NCI-H187 (cell line): ENCODE measurements around the gene YES1.

Experiments
- DNase-seq, 2 experiments: peaks; one replicate each; lab custom pipeline; 2025; lab: John Stamatoyannopoulos, UW

YES1 gene

DNA sequence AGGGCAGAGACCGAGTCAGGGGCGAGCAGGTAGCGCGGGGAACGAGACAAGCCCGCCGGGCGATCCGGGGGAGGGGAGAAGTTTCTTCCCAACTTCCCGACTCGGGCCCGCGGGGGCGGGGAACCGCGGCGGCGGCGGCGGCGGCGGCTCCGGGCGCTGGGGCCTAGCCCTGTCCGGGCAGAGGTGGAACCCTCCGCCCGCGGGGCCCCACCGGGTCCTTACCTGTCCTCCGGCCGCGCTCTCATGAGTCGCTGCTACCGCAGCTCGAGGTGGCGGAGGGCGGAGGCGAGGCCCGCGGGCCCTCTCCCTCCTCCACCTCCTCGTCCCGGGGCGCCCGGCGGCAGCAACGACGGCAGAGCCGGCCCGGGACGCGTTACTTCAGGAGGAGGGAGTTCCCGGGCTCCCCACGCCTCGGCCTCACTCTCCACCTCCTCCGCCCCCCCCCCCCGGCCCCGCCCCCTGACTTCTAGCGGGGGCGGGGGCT, at the start of gene YES1:
TSS of gene YES1 (minus strand) at position 351 of the 484 bp plus-strand sequence. CDS start 55,415 bp downstream, outside the sequence.
- DNase-seq = no peak

DNA sequence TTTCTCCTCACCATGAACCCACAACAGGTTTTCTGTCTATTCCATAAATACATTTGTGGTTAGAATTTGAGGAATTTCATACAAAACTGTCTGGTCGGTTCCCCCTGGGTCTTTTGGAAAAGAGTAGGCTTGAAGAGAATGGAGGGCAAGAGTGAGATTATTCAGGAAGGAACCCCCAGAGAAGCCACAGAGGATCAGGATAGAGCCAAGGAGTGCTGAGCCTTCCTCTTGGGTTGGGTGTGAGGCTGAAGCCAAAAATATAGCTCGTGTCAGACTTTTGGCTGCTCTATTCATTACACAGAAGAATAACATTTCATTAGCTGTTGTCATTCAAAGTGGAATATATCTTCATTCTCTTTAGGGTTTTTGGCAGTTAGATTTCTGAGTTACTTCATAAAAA, 45.9 kb upstream of the YES1 start:
- no peak for DNase-seq

DNA sequence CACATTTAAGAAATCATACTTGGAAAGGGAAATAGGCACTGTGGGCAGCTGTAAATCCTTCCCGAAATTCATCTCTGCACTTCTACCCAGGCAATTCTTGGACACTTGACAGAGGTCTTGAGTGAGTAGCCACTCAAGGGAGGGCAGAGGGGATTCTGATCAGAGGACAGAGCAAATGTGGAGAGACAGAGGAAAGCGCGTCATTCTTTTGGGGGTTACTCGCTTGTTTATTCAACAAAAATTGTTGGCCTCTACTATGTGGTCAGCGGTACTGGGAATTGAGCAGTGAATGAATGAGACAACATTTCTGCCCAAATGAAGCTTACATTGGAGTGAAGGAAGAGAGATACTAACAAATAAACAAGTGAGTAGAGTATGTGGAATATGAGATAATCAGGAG, 41.4 kb upstream of the YES1 start:
- DNase-seq = no peak

DNA sequence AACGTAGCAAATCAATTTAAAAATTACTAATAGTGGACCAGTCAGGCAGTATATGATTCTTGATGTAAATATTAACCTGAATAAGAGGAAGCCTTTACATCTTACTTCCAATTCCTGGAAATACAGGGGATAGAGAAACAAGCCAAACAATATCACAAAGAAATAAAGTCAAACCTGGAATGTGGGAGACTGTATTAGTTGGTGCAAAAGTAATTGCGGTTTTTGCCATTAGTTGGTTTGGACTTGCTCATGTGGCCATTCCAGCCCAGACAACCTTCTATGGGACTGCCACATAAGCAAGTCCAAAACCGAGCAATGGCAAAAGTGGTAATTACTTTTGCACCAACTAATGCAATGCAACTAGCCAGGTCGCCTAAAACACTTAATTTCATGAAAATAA, 38.9 kb upstream of the YES1 start:
- no peak for DNase-seq

DNA sequence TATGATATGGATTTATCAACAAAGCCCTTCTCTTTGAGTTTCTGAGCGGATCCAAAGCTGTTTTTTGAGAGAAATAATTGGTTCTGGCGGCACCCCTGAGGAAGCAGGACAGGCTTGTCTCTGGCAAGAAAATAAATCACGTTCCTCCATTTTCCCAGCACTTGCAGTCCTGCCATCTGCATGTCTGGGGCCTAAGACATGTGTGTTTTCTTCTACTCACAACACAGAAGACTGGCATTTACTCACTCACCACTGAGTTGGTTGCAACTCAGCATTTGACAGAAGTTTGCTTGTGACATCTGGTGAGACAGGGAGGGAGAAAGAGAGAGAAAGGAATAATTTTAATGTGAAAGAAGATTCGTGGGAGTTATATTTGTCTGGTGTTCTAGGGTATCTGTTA, 37.0 kb upstream of the YES1 start:
- no peak for DNase-seq

DNA sequence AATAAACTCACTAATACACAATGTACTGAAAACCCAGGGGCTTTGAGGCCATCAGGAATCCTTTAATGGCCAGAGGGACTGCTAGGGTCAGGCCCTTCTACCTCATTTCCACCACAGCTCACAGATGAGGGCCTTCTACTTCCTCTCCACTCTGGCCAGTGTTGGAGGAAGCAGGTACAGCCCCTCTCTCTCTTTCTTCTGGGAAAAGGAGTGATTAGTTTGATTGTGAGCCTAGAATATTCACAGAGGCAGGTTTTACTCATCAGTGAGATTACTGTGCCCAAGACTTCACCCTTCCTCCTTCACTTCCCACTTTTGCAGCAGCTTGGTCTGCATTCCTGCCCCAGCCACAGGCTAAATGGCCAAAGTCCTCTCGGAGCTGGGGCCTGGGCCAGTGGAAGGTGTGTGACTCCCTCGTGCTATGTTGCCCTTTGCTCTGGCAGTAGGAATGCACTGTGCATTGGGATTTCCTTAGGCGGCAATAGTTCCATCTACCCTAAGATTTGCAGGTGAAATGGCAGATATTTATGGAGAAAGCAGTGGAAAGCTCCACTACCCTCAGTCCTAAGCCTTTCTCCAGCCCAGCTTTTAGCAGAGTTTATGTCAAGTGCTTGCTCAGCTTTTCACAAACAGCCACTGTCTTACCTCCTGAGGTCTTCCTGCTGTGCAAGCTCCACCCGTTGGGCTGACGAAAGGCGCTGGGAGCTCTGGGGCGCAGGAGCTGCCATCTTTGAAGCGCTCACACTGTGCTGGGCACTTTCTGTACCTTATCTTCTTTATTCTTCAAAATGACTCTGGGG, 36.2 kb upstream of the YES1 start:
- no peak for DNase-seq

DNA sequence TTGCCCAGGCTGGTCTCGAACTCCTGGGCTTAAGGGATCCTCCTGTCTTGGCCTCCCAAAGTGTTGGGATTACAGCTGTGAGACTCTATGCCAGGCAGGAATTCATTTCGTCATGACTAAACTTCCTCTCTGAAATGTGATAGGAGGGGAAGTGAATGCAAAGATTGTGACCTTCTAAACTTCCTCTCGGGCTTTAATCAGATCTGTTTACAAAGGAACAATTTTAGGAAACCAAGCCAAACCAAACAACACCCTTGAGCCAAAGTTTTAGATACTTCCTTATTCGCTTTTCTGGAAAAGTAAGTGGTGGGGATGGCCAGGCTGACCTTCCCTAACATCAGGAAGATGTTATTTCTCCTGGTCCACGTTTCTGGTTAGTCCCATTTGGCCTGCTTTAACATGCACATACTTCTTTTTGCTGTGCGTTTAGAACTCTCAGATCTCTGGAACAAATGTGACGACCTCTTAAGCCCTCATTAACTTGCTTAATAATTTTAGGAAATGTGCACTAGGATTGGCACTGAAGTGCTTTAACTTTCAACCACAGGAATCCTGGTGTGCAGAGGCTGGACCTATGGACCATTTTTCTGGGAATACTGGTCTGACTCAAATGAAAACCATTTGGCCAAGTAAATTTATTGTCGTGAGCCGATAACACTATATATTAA, 33.2 kb upstream of the YES1 start:
- DNase-seq = no peak

DNA sequence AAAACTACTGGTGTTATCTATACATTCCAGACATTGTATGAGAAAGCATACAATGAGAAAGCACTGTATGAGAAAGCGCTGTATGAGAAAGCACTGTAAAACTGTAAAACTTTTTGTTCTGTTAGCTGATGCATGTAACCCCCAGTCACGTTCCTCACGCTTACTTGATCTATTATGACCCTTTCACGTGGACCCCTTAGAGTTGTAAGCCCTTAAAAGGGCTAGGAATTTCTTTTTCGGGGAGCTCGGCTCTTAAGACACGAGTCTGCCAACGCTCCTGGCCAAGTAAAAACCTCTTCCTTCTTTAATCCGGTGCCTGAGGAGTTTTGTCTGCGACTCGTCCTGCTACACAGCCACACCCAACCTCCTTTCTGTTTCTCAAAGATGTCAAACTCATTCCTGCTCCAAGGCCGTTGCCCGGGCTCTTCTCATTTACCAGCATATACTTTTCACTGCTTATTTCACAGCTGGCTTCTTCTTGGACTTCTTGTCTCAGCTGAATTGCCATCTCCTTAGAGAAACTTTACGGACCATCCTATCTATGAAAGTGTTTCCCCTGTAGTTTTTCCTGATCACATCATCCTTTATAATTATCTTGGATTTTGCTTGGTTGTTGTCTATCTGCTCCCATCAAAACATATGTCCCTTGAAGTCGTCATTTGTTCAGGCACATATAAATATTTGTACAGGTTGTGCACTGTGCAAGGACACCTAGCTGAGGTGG, 29.8 kb upstream of the YES1 start:
- no peak for DNase-seq

DNA sequence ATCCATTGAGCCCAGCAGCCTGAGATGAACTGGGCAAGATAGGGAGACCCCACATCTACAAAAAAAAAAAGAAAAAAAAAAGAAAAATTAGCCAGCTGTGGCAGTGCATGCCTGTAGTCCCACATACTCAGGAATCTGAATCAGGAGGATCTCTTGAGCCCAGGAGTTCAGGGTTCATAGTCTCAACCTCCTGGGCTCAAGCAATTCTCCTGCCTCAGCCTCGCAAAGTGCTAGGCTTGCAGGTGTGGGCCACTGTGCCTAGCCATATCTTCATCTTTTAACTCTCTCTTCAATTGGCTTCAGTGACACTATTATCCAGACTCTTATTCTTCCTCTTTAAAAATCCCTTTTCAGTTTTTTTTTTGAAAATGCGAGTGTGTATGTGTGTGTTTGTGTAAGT, 28.5 kb upstream of the YES1 start:
- no peak for DNase-seq

DNA sequence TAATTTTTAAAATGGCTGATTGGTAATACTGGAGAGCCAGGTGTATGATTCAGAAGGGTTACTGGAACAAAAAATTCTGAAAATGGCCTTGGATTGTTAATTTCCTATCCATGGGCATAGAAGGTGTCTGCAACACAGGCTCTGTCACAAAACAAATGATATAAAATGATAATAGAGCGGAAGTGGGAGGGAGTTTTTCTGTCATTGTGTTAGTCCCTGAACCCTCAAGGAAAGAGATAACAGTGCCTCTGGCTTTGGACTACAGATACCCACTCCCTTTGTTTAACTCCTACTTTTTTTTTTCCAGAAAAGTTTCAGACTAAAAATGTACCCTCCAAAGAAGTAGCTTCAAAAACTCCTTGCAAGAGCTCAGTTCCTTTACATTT, 28.0 kb upstream of the YES1 start:
- DNase-seq = no peak

DNA sequence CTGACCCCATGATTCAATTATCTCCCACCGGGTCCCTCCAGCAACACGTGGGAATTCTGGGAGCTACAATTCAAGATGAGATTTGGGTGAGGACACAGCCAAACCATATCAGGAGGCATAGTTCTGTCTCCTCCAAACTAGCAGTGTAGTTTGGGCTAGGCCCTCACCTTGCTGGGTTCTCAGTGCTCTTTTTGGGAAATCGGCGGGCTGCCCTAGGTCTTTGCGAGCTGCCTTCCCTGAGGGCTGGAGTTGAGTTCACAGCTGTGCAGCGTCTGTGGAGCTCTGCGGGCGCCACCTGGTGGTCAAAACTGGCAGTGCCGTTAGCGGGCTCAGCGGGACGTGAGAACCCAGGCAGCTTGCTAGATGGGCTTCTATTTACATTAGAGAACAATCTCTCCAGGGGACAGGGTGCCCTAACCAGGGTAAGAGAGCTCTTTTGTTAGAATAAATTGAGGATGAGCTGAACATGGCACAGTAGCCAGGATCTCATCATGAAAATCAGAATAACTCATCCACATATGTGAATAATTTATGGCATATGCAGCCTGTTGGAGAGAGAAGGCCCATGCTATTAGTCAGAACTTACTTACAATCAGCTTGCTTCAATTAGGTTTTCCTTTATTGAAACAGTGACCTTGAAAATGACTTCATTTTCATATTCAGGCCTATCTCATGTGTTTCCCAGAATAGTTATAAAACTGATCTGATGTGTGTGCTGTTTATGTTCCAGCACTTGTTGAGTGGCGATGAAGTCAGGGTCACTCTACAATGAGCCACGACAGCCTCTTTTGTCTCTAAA, 27.4 kb upstream of the YES1 start:
- DNase-seq = peak; percentile 64 to 84

DNA sequence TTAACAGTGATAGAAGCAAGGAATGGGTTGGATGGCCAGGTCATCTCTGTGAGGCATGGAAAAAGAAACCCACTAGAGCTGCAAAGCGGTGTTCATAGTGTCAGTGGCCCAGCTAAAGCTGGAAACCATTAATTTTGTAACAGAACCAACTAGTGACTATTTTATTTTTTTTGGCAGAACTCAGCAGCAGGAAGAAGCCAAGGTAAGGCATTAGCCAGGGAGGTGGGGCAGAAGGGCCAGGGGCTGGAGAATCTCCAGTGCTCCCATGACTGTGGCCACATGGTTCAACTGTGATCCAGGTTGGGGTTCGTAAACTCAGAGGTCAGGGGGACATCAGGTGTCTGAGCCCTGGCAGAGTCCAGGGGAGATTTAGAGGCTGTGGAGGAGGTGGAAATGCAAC, 25.9 kb upstream of the YES1 start:
- no peak for DNase-seq

DNA sequence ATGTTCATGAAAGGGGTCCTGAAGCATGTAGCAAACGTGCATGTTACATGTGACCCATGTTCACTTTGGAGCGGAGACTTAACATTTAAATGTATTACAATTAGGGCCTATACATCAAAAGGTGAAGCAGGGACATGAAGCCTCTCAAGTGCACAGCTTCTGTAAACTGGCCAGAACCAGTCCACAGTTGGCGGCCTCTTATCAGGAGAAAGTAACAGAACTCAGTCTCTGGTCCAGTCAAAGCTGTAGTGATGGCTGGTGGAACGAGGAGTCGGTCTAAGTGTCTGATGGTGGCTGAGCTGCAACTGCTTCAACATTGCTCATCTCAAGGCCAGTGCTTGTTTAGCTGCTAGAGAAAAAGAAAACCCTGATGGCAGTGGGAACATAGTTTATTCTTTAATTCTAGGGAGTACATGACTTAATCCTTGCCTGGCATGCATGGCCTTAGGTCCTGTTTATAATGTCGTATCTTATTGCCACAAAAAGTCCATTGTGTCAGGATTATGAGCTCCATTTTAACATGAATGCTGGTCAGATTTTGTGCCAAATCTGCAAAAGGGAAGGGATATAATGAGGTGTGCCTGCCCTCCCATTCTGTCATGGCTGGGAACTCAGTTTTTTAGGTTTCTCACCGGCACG, 22.2 kb upstream of the YES1 start:
- DNase-seq = no peak

DNA sequence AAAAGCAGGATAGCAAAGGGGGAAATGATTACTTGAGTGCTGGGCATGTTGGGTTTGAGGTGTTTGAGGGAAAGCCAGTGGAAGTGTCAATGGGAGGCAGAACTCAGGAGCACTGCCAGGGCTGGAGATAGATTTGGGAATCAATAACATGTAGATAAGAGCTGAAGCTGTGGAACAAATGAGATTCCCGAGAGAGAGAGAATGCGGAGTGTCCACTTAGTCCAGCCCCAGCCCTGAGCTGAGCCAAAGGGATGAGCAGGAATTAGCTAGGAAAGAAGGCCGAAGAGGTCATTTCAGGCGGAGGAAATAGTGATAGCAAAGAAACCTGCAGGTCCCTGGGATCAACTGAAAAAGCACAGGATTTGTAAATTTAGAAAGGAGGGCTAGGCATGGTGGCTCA, 21.2 kb upstream of the YES1 start:
- DNase-seq = no peak

DNA sequence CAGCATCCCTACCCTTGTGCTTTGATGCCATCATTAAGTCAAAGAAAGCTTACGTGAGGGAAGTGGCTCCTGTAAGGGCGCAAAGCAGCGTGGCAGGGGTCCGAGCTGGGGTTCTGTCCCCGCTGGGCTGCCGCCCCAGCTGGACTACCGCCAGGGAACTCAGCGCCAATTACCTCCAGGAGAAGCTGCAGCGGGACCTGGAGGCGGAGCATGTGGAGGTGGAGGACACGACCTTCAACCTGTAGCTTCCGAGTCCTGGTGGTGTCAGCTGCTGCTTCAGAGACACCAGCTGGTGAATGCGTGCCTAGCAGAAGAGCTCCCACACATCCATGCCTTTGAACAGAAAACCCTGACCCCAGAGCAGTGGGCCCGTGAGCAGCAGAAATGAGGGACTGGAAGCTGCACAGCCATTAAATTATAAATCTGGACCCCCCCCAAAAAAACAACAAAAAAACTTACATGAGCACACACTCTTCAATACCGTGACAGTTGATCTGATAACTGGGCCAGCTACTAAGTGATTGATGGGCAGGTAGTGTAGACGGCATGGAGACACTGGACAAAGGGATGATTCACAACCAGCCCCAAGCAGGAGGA, 20.1 kb upstream of the YES1 start:
- no peak for DNase-seq

DNA sequence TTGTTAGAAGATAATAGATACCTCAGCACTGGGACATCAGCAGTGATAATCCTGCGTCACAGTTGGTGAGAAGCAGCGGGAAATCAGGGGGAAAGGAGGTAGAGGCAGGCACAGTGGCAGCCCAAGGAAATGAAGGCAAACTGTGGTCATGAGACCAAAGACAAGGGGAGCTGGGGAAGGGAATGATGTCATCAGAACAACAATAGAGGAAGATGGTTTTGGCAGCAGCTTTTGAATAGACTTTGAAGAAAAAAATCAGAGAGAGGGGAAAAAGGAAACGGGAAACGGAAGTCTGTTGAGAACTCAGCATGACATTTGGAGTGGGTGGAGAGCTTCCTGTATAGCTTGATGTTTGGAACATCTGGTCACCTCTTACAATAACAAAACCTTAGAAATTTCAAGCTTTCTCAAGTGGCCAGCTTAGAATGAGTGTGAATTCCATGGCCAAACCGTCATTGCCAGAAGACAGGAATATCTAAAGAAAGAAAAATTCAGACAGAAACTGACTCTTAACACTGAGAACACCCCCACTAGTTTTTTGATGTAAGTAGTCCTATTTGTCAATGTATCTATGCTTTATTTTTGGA, 18.4 kb upstream of the YES1 start:
- no peak for DNase-seq

DNA sequence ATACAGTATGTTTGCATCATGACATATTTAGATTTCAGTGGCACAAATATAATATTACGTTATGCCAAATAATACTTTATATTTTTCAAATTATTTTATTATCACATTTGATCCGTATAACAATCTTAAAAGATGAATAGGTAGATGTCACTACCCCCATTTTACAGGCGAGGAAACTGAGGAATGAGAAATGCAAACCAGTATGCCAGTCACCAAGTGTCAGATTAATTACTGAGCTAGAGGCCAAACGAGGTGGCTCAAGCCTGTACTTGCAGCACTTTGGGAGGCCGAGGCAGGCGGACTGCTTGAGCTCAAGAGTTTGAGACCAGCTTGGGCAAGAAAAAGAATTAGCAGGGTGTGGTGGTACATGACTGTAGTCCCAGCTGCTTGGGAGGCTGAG, 17.4 kb upstream of the YES1 start:
- no peak for DNase-seq

DNA sequence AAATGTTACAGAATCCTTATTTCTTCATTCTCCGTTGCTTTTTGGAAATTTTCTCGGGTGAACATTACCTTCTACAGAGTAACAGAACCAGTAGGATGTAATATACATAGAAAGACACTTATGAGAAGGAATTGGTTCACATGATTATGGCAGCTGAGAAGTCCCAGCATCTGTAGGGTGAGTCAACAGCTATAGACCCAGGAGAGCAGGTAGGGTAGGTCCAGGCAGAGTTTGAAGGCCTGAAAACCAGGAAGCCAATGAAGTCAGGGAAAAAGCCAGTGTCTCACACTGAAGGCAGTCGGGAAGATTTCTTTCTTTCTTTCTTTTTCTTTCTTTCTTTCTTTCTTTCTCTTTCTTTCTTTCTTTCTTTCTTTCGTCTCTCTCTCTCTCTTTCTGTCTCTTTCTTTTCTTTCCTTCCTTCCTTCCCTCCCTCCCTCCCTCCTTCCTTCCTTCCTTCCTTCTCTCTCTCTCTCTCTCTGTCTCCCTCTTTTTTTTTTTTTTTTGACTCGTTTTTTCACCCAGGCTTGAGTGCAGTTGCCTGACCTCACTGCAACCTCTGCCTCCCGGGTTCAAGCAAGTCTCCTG, 15.1 kb upstream of the YES1 start:
- DNase-seq = no peak

DNA sequence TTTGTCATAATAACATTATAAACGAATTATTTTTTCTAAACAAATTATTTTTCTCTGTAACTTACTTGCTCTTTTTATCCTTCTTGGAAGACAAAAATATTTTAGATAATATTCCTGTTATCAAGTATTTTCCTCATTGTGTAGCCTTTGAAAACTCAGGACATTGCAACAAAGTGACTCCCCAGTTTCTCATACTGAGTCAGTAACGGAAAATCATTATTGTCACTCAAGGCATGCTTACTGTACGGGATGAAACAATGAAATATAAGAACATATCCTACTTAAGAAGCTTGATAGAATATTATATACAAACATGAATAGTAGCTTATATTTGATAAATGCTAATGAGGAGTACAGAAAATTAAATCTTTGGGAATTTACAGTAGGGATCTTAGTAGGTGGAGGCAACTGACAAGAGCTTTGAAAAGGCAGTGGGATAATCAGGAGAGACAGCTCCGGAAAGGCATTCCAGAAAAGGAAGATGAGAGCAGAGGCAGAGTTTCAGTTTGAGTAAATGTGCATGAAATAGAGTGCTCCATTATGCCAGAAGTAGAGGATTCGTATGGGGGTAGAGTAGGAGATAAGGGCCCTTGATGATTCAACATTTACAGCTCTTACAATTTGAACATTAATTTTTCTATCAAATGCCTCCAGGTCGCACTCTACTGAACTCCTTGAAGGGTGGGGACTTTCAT, 14.0 kb upstream of the YES1 start:
- DNase-seq = no peak

DNA sequence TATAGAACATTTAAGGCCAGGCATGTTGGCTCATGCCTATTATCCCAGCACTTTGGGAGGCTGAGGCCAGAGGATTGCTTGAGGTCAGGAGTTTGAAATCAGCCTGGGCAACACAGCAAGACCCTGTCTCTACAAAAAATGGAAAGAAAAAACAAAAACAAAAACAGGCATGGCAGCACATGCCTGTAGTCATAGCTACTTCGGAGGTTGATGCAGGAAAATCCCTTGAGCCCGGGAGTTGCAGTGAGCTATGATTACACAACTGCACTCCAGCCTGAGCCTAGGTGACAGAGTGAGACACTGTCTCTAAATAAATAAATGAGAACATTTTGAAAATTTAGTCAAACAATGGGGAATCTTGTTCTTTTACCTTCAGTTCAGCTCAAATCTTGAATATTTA, 12.1 kb upstream of the YES1 start:
- no peak for DNase-seq
